GM18517 (cell line): Measurements from ENCODE around the gene NOVA2.
"Not testable (repeated sequence)": the region's sequence is repeated elsewhere in the genome, so short reads cannot be mapped to it uniquely, and the experiment has no call there.

Experiments used
- ATAC-seq: cut with Tn5 transposase; IDR thresholded peaks from one replicate; pipeline ENCODE4 v1.9.1; 2021; ENCODE audit warnings: mild to moderate bottlenecking, moderate library complexity; ENCODE audit not compliant: unreplicated experiment

Gene NOVA2

GRCh38 chr19:45899253-45899652 lies 74.4 kb downstream of the NOVA2 start:
- no peak for ATAC-seq

- ATAC-seq, result no peak
These were observed 76.3 kb downstream of the NOVA2 start for GRCh38 chr19:45897261-45897812.

- ATAC-seq, result not testable (repeated sequence)
These were observed 77.6 kb downstream of the NOVA2 start for GRCh38 chr19:45895983-45896599.

- ATAC-seq, result no peak
These were observed 78.1 kb downstream of the NOVA2 start for GRCh38 chr19:45895519-45895972.

GRCh38 chr19:45890877-45891276 lies 82.8 kb downstream of the NOVA2 start:
- ATAC-seq, result no peak

- ATAC-seq, result no peak
These were observed 84.3 kb downstream of the NOVA2 start for GRCh38 chr19:45889210-45889885.

- ATAC-seq, result no peak
These were observed 86.4 kb downstream of the NOVA2 start for GRCh38 chr19:45887200-45887710.

GRCh38 chr19:45886427-45887199 lies 87.1 kb downstream of the NOVA2 start:
- ATAC-seq, result peak; percentile 39

GRCh38 chr19:45885556-45886426 lies 87.9 kb downstream of the NOVA2 start, which contains the start of gene IRF2BP1:
TSS of gene IRF2BP1 (minus strand) at chr19:45886141. CDS start at chr19:45885774, 367 bp downstream.
- ATAC-seq, result peak; percentile 35

- no peak for ATAC-seq
These were observed 88.7 kb downstream of the NOVA2 start for GRCh38 chr19:45884682-45885555.

GRCh38 chr19:45883881-45884681 lies 89.6 kb downstream of the NOVA2 start:
- ATAC-seq, result no peak
